Chondrocyte (in vitro differentiated cells): ENCODE data around the gene OTOGL. TPM values are rescaled to one million over a fixed set of nuclear protein-coding genes. Genes with fewer than 3 reads are reported as not detected.
"Not testable (repeated sequence)": the region's sequence is repeated elsewhere in the genome, so short reads cannot be mapped to it uniquely, and the experiment has no call there.

ENCODE experiments used
- DNase-seq: peaks from one replicate; pipeline ENCODE4 v3.0.0; 2021; ENCODE audit warnings: mixed read lengths, low spot score
- H3K27ac Mint-ChIP-seq: one replicate; pipeline ENCODE4 v1.8.0; 2021; ENCODE audit warnings: mild to moderate bottlenecking, moderate library complexity, mixed read lengths; ENCODE audit not compliant: unreplicated experiment
- H3K27me3 Mint-ChIP-seq: 2 replicates; pipeline ENCODE4 v1.8.0; 2021; ENCODE audit warnings: low read depth, mixed read lengths
- H3K36me3 Mint-ChIP-seq: 2 replicates; pipeline ENCODE4 v1.8.0; 2021; ENCODE audit warnings: low read depth, mixed read lengths
- H3K4me1 Mint-ChIP-seq: 2 replicates; pipeline ENCODE4 v1.8.0; 2021; ENCODE audit warnings: low read depth, mild to moderate bottlenecking, mixed read lengths
- H3K4me3 Mint-ChIP-seq: one replicate; pipeline ENCODE4 v1.8.0; 2021; ENCODE audit warnings: mild to moderate bottlenecking, moderate library complexity, mixed read lengths; ENCODE audit not compliant: unreplicated experiment
- H3K9me3 Mint-ChIP-seq: 2 replicates; pipeline ENCODE4 v1.8.0; 2021; ENCODE audit warnings: low read depth, mixed read lengths
- CTCF ChIP-seq: fragments of 200-600 bp; sonication (generic); IDR thresholded peaks from 2 replicates; pipeline ENCODE4 v1.5.0; 2021; ENCODE audit warnings: antibody characterized with exemption, mild to moderate bottlenecking, moderate library complexity
- total RNA-seq: library from RNA; stranded (reverse); gene quantifications from 3 replicates; pipeline ENCODE4 v1.2.1, GENCODE V29; 2021

Gene OTOGL
- total RNA-seq, 1 donor from 2014 or later, result 0.25 TPM

- Mint-ChIP-seq H3K27me3 (no peaks in the 10 kb centered on the region), H3K27ac (no peak overlapping the region), H3K4me1 (peaks cover 7% of the 10 kb centered on the region)
Measured at GRCh38 chr12:80212938-80213645, 113.8 kb downstream of the OTOGL start.

DNA sequence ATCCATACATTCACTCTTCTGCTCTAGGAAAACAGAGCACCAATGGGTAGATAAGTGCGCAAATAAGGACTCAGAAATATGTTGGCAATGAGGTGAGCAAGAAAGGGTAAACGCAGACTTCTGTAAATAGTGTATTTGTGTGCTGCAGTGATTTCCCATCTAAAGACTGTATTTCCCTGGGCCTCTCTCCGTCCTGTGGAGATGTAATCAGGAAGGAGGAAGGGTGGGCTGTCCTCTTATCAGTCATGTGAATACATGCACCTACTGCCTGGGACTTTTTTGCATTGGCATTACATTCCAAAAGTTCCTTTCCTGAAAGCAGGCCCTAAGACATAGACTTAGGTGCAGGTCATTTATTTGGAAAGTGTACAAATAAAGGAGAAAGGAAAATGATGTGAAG is 114.5 kb downstream of the OTOGL start:
- Mint-ChIP-seq H3K4me3 (no peak overlapping the region), H3K4me1 (peaks cover 3% of the 10 kb centered on the region), H3K36me3 (no peaks in the 10 kb centered on the region), H3K27me3 (no peaks in the 10 kb centered on the region), H3K9me3 (no peaks in the 10 kb centered on the region), H3K27ac (no peak overlapping the region)
- DNase-seq, result no peak
- TF ChIP-seq CTCF, result no peak

More at GRCh38 chr12:80212938-80213645, 113.8 kb downstream of the OTOGL start:
- TF ChIP-seq CTCF, result no peak
- Mint-ChIP-seq H3K36me3 (no peaks in the 10 kb centered on the region), H3K4me3 (no peak overlapping the region), H3K9me3 (no peaks in the 10 kb centered on the region)
- no peak for DNase-seq

GRCh38 chr12:80217011-80217535 is 117.7 kb downstream of the OTOGL start:
- H3K4me3 Mint-ChIP-seq, result no peak overlapping the region
- TF ChIP-seq CTCF, result no peak

DNA sequence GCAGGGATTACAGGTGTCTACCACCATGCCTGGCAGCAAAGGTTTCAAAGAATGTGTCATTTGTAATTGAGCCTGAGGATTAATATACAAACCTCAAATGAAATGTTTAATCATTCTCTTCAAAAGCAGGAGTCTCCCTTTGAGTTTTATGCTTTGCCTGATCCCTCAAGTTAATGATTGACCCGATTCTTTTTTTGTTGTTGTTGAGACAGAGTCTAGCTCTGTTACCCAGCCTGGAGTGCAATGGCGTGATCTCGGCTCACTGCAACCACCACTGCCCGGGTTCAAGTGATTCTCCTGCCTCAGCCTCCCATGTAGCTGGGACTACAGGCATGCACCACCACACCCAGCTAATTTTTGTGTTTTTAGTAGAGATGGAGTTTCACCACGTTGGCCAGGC is 119.6 kb downstream of the OTOGL start:
- peaks cover 18% of the 10 kb centered on the region for H3K4me1 Mint-ChIP-seq
- H3K9me3 Mint-ChIP-seq, DNase-seq, H3K36me3 Mint-ChIP-seq, H3K27ac Mint-ChIP-seq, H3K4me3 Mint-ChIP-seq, H3K27me3 Mint-ChIP-seq: not testable (repeated sequence)

More at GRCh38 chr12:80217011-80217535, 117.7 kb downstream of the OTOGL start:
- Mint-ChIP-seq H3K36me3 (no peaks in the 10 kb centered on the region), H3K27ac (no peak overlapping the region), H3K4me1 (peaks cover 9% of the 10 kb centered on the region), H3K27me3 (no peaks in the 10 kb centered on the region), H3K9me3 (no peaks in the 10 kb centered on the region)
- no peak for DNase-seq

GRCh38 chr12:80219345-80219744 is 120.0 kb downstream of the OTOGL start:
- H3K4me3 Mint-ChIP-seq, result no peak overlapping the region
- TF ChIP-seq CTCF, result no peak
- H3K4me1 Mint-ChIP-seq, result peaks cover 18% of the 10 kb centered on the region
- no peak for DNase-seq
- no peaks in the 10 kb centered on the region for H3K9me3 Mint-ChIP-seq
- H3K27me3 Mint-ChIP-seq, result no peaks in the 10 kb centered on the region
- H3K27ac Mint-ChIP-seq, result no peak overlapping the region
- no peaks in the 10 kb centered on the region for H3K36me3 Mint-ChIP-seq

- no peak overlapping the region for H3K27ac Mint-ChIP-seq
Measured at GRCh38 chr12:80222261-80222660, 122.9 kb downstream of the OTOGL start.

More at GRCh38 chr12:80222261-80222660, 122.9 kb downstream of the OTOGL start:
- no peaks in the 10 kb centered on the region for H3K9me3 Mint-ChIP-seq
- H3K4me3 Mint-ChIP-seq, result no peak overlapping the region
- no peak for TF ChIP-seq CTCF
- H3K4me1 Mint-ChIP-seq, result peaks cover 15% of the 10 kb centered on the region
- DNase-seq, result no peak
- no peaks in the 10 kb centered on the region for H3K27me3 Mint-ChIP-seq
- no peaks in the 10 kb centered on the region for H3K36me3 Mint-ChIP-seq
